ENCODE results near the gene PRKAG2. TPM values are rescaled to one million over a fixed set of nuclear protein-coding genes. Genes with fewer than 3 reads are reported as not detected.

The PRKAG2 gene
- total RNA-seq, 3 donors from 2014 or later, result 32.3 to 56.6 (median 34.4) TPM

GRCh38 chr7:151742713-151743480, 134.0 kb downstream of the PRKAG2 start:
- DNase-seq (ENCODE audit: low spot score in 2 of 2), result no peak
- TF ChIP-seq POLR2AphosphoS5 (IDR thresholded peaks at IDR 0.05) (no peak), POLR2A (IDR thresholded peaks at IDR 0.05) (no peak), CTCF (IDR thresholded peaks at IDR 0.05) (no peak)
- intact Hi-C loops (cut with DNase I; ENCODE audit: low total_unique reads), result no loop called here
- no peak overlapping the region for H3K4me3 ChIP-seq
- H3K9me3 ChIP-seq, result no peaks in the 10 kb centered on the region
- no peaks in the 10 kb centered on the region for H3K4me1 ChIP-seq
- H3K27ac ChIP-seq, result no peak overlapping the region
- no peaks in the 10 kb centered on the region for H3K36me3 ChIP-seq
- no peaks in the 10 kb centered on the region for H3K27me3 ChIP-seq

GRCh38 chr7:151741585-151741984, 135.3 kb downstream of the PRKAG2 start:
- Histone ChIP-seq H3K27me3 (no peaks in the 10 kb centered on the region), H3K9me3 (no peaks in the 10 kb centered on the region), H3K4me1 (no peaks in the 10 kb centered on the region), H3K4me3 (no peak overlapping the region), H3K36me3 (no peaks in the 10 kb centered on the region), H3K27ac (no peak overlapping the region)
- TF ChIP-seq POLR2AphosphoS5 (IDR thresholded peaks at IDR 0.05) (no peak), CTCF (IDR thresholded peaks at IDR 0.05) (no peak), POLR2A (IDR thresholded peaks at IDR 0.05) (no peak)
- intact Hi-C loops (cut with DNase I; ENCODE audit: low total_unique reads), result no loop called here
- DNase-seq (ENCODE audit: low spot score in 2 of 2), result no peak

- intact Hi-C loops (cut with DNase I; ENCODE audit: low total_unique reads), result no loop called here
- Histone ChIP-seq H3K4me3 (no peak overlapping the region), H3K4me1 (no peaks in the 10 kb centered on the region), H3K36me3 (no peaks in the 10 kb centered on the region), H3K9me3 (no peaks in the 10 kb centered on the region), H3K27ac (no peak overlapping the region), H3K27me3 (no peaks in the 10 kb centered on the region)
- no peak for TF ChIP-seq CTCF (IDR thresholded peaks at IDR 0.05)
- no peak for TF ChIP-seq POLR2AphosphoS5 (IDR thresholded peaks at IDR 0.05)
- TF ChIP-seq POLR2A (IDR thresholded peaks at IDR 0.05), result no peak
- DNase-seq (ENCODE audit: low spot score in 2 of 2), result no peak
Measured at GRCh38 chr7:151740081-151740851, 136.6 kb downstream of the PRKAG2 start.

- H3K9me3 ChIP-seq, result no peaks in the 10 kb centered on the region
- no peaks in the 10 kb centered on the region for H3K4me1 ChIP-seq
- no peaks in the 10 kb centered on the region for H3K27me3 ChIP-seq
- no peak for TF ChIP-seq POLR2A (IDR thresholded peaks at IDR 0.05)
- TF ChIP-seq POLR2AphosphoS5 (IDR thresholded peaks at IDR 0.05), result no peak
- TF ChIP-seq CTCF (IDR thresholded peaks at IDR 0.05), result no peak
- DNase-seq (ENCODE audit: low spot score in 2 of 2), result no peak
- intact Hi-C loops (cut with DNase I; ENCODE audit: low total_unique reads), result loop anchor here (10.0 kb wide), 1 partner anchor 104 kb away; no protein-coding TSS in a partner anchor
- no peak overlapping the region for H3K4me3 ChIP-seq
- no peak overlapping the region for H3K27ac ChIP-seq
- H3K36me3 ChIP-seq, result no peaks in the 10 kb centered on the region
Measured at GRCh38 chr7:151738925-151739324, 138.0 kb downstream of the PRKAG2 start.

GRCh38 chr7:151736403-151736909, 140.5 kb downstream of the PRKAG2 start:
- H3K27me3 ChIP-seq, result no peaks in the 10 kb centered on the region
- no peaks in the 10 kb centered on the region for H3K4me1 ChIP-seq
- intact Hi-C loops (cut with DNase I; ENCODE audit: low total_unique reads), result loop anchor here (10.0 kb wide), 1 partner anchor 102 kb away; no protein-coding TSS in a partner anchor
- peak overlapping the region; percentile 30 to 46 for H3K27ac ChIP-seq
- DNase-seq (ENCODE audit: low spot score in 2 of 2), result peak; percentile 79 to 85
- TF ChIP-seq POLR2AphosphoS5 (IDR thresholded peaks at IDR 0.05) (peak; percentile 45 to 78 (median 68)), POLR2A (IDR thresholded peaks at IDR 0.05) (no peak), CTCF (IDR thresholded peaks at IDR 0.05) (peak in 1 of 3 donors; percentile 27)
- no peaks in the 10 kb centered on the region for H3K36me3 ChIP-seq
- peak overlapping the region in 2 of 3 donors; percentile 9 to 49 for H3K4me3 ChIP-seq
- H3K9me3 ChIP-seq, result no peaks in the 10 kb centered on the region

All from breast epithelium (tissue), 4 donors.